Measurements from ENCODE around the gene DSCAM. TPM values are rescaled to one million over a fixed set of nuclear protein-coding genes. Genes with fewer than 3 reads are reported as not detected.

DSCAM gene
- polyA plus RNA-seq, 1 experiment, result 0.10 TPM

- ChIA-PET POLR2A (no interaction called here), CTCF (no interaction called here)
- no peak overlapping the region for H3K4me3 ChIP-seq (ENCODE audit: low read depth, low read length)
- H3K27me3 ChIP-seq (ENCODE audit: control insufficient read depth, insufficient read depth, low read length), result no peaks in the 10 kb centered on the region
- no peak for DNase-seq (ENCODE audit: low read depth)
- no peaks in the 10 kb centered on the region for H3K36me3 ChIP-seq (ENCODE audit: control insufficient read depth, insufficient read depth, low read length)
- TF ChIP-seq CTCF (IDR thresholded peaks at IDR 0.05; ENCODE audit: insufficient read depth, low read depth, low read length), result no peak
Measured at GRCh38 chr21:39972471-39972870, 874.5 kb downstream of the DSCAM start.

- no peaks in the 10 kb centered on the region for H3K36me3 ChIP-seq (ENCODE audit: control insufficient read depth, insufficient read depth, low read length)
- H3K4me3 ChIP-seq (ENCODE audit: low read depth, low read length), result no peak overlapping the region
- no peak for TF ChIP-seq CTCF (IDR thresholded peaks at IDR 0.05; ENCODE audit: insufficient read depth, low read depth, low read length)
- POLR2A ChIA-PET, result no interaction called here
- DNase-seq (ENCODE audit: low read depth), result no peak
- no peaks in the 10 kb centered on the region for H3K27me3 ChIP-seq (ENCODE audit: control insufficient read depth, insufficient read depth, low read length)
- CTCF ChIA-PET, result no interaction called here
Measured at GRCh38 chr21:39971956-39972355, 875.0 kb downstream of the DSCAM start.

GRCh38 chr21:39969691-39970364 lies 877.1 kb downstream of the DSCAM start:
- CTCF ChIA-PET, result no interaction called here
- Histone ChIP-seq H3K27me3 (ENCODE audit: control insufficient read depth, insufficient read depth, low read length) (no peaks in the 10 kb centered on the region), H3K36me3 (ENCODE audit: control insufficient read depth, insufficient read depth, low read length) (no peaks in the 10 kb centered on the region), H3K4me3 (ENCODE audit: low read depth, low read length) (no peak overlapping the region)
- no peak for TF ChIP-seq CTCF (IDR thresholded peaks at IDR 0.05; ENCODE audit: insufficient read depth, low read depth, low read length)
- POLR2A ChIA-PET, result no interaction called here
- no peak for DNase-seq (ENCODE audit: low read depth)

- DNase-seq (ENCODE audit: low read depth), result no peak
- Histone ChIP-seq H3K4me3 (ENCODE audit: low read depth, low read length) (no peak overlapping the region), H3K27me3 (ENCODE audit: control insufficient read depth, insufficient read depth, low read length) (no peaks in the 10 kb centered on the region), H3K36me3 (ENCODE audit: control insufficient read depth, insufficient read depth, low read length) (no peaks in the 10 kb centered on the region)
- ChIA-PET POLR2A (no interaction called here), CTCF (no interaction called here)
- no peak for TF ChIP-seq CTCF (IDR thresholded peaks at IDR 0.05; ENCODE audit: insufficient read depth, low read depth, low read length)
Measured at GRCh38 chr21:39968010-39968409, 878.9 kb downstream of the DSCAM start.

- CTCF ChIA-PET, result no interaction called here
- POLR2A ChIA-PET, result no interaction called here
- no peak for TF ChIP-seq CTCF (IDR thresholded peaks at IDR 0.05; ENCODE audit: insufficient read depth, low read depth, low read length)
Measured at GRCh38 chr21:39966786-39967185, 880.2 kb downstream of the DSCAM start.

More at GRCh38 chr21:39966786-39967185, 880.2 kb downstream of the DSCAM start:
- Histone ChIP-seq H3K4me3 (ENCODE audit: low read depth, low read length) (no peak overlapping the region), H3K36me3 (ENCODE audit: control insufficient read depth, insufficient read depth, low read length) (no peaks in the 10 kb centered on the region), H3K27me3 (ENCODE audit: control insufficient read depth, insufficient read depth, low read length) (no peaks in the 10 kb centered on the region)
- no peak for DNase-seq (ENCODE audit: low read depth)
